AG04449 (cell line): ENCODE results near the gene RHO.
"Not testable (repeated sequence)": the region's sequence is repeated elsewhere in the genome, so short reads cannot be mapped to it uniquely, and the experiment has no call there.

ENCODE experiments used
- CTCF ChIA-PET: fragments of 350-600 bp; formaldehyde crosslinking; extraction: SDS; loops from one replicate; lab custom pipeline; 2021; ENCODE audit warnings: antibody characterized with exemption; lab: Yijun Ruan, JAX
- POLR2A ChIA-PET: fragments of 400-600, 350-600 bp; formaldehyde crosslinking; extraction: SDS; loops from one replicate; lab custom pipeline; 2020; ENCODE audit warnings: antibody characterized with exemption, inconsistent platforms; lab: Yijun Ruan, JAX
- DNase-seq: peaks from one replicate; pipeline ENCODE4 v3.0.0-alpha.2; 2010; ENCODE audit warnings: low read depth, low spot score
- H3K4me3 ChIP-seq: 2 replicates; pipeline ENCODE4 v1.5.1; 2011; ENCODE audit warnings: low read depth, mild to moderate bottlenecking, control low read depth, low read length
- CTCF ChIP-seq: IDR thresholded peaks from one replicate; pipeline ENCODE4 v1.5.1; 2011; ENCODE audit warnings: mild to moderate bottlenecking, moderate library complexity, low read length, control low read depth, inconsistent platforms; ENCODE audit not compliant: insufficient read depth; ENCODE audit errors: missing control alignments

RHO gene

GRCh38 chr3:129491794-129492193, 36.6 kb upstream of the RHO start:
- ChIA-PET POLR2A (no interaction called here), CTCF (interaction anchor here (0.8 to 10.7 kb wide), 17 partner anchors 10 to 521 kb away, joined by 3 to 164 read pairs (median 4); no protein-coding TSS in a partner anchor)
- no peak overlapping the region for H3K4me3 ChIP-seq
- TF ChIP-seq CTCF = no peak
- DNase-seq = no peak

- no peak overlapping the region for H3K4me3 ChIP-seq
- POLR2A ChIA-PET = no interaction called here
- CTCF ChIA-PET = interaction anchor here (0.6 to 10.7 kb wide), 17 partner anchors 10 to 460 kb away, joined by 3 to 164 read pairs (median 4); no protein-coding TSS in a partner anchor
- DNase-seq = no peak
- no peak for TF ChIP-seq CTCF
Observed at GRCh38 chr3:129492691-129493090, 35.7 kb upstream of the RHO start.

GRCh38 chr3:129493206-129493605, 35.2 kb upstream of the RHO start:
- DNase-seq = no peak
- no peak overlapping the region for H3K4me3 ChIP-seq
- CTCF ChIA-PET = interaction anchor here (0.6 to 10.7 kb wide), 15 partner anchors 9 to 613 kb away, joined by 3 to 164 read pairs (median 4); no protein-coding TSS in a partner anchor
- POLR2A ChIA-PET = no interaction called here
- no peak for TF ChIP-seq CTCF

- CTCF ChIA-PET = interaction anchor here (0.7 to 10.7 kb wide), 5 partner anchors 112 to 611 kb away, joined by 3 to 164 read pairs (median 3); no protein-coding TSS in a partner anchor
Observed at GRCh38 chr3:129494499-129494898, 33.9 kb upstream of the RHO start.

GRCh38 chr3:129495006-129495639, 33.3 kb upstream of the RHO start:
- POLR2A ChIA-PET, H3K4me3 ChIP-seq: not testable (repeated sequence)
- CTCF ChIA-PET = interaction anchor here (0.6 to 10.7 kb wide), 6 partner anchors 107 to 336 kb away, joined by 3 to 164 read pairs (median 3); no protein-coding TSS in a partner anchor
- DNase-seq = peak; percentile 37

More at GRCh38 chr3:129494499-129494898, 33.9 kb upstream of the RHO start:
- H3K4me3 ChIP-seq, POLR2A ChIA-PET, DNase-seq: not testable (repeated sequence)

GRCh38 chr3:129497876-129498275, 30.6 kb upstream of the RHO start:
- not testable (repeated sequence) for DNase-seq, H3K4me3 ChIP-seq
- POLR2A ChIA-PET = interaction anchor here (0.7 kb wide), 1 partner anchor 63 kb away, joined by 3 read pairs; no protein-coding TSS in a partner anchor
- CTCF ChIA-PET = interaction anchor here (0.9 kb wide), 1 partner anchor 8 kb away, joined by 3 read pairs; no protein-coding TSS in a partner anchor

GRCh38 chr3:129498603-129499488, 29.6 kb upstream of the RHO start:
- DNase-seq, POLR2A ChIA-PET, H3K4me3 ChIP-seq: not testable (repeated sequence)
- CTCF ChIA-PET = interaction anchor here (0.9 kb wide), 1 partner anchor 9 kb away, joined by 3 read pairs; no protein-coding TSS in a partner anchor

GRCh38 chr3:129499604-129500333, 28.7 kb upstream of the RHO start:
- CTCF ChIA-PET = interaction anchor here (0.6 to 1.5 kb wide), 3 partner anchors 10 to 326 kb away, joined by 3 to 6 read pairs (median 3); no protein-coding TSS in a partner anchor
- POLR2A ChIA-PET, H3K4me3 ChIP-seq, DNase-seq: not testable (repeated sequence)
